GM12865 (cell line): ENCODE measurements around the gene ACO2.
A peak's percentile ranks its signal among the peaks of the same experiment; 100 is the strongest.

Source experiments
- DNase-seq: peaks from one replicate; pipeline ENCODE4 v3.0.0; 2010; ENCODE audit warnings: low read depth
- H3K4me3 ChIP-seq: 2 replicates; pipeline ENCODE4 v1.5.1; 2011; ENCODE audit warnings: mild to moderate bottlenecking, low read depth, low read length, control low read depth
- TF ChIP-seq, protein P1 (sequence below): IDR thresholded peaks from 2 replicates; pipeline ENCODE4 v1.5.1; 2011; ENCODE audit warnings: low read length, control low read depth, low read depth, inconsistent platforms; ENCODE audit not compliant: insufficient read depth; ENCODE audit errors: missing control alignments

Gene ACO2

DNA sequence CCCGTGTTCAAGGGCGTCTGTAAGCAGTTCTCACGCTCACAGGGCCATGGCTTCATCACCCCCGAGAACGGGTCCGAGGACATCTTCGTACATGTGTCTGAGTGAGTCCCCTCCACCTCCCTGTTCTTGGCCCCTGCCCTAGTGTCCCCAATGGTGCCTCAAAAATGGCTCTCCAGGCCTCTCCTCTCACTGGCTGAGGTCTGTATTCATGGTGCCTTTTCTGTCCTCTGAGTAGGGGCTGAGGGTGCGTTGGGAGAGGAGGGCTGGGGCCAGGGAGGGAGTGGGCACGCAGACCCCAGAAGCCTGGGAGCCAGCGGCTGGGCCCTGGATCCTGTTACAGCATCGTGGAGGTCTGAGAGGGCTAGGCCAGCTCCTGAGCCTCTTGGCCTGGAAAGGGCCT is 104.8 kb downstream of the ACO2 start:
- TF ChIP-seq, protein P1, sequence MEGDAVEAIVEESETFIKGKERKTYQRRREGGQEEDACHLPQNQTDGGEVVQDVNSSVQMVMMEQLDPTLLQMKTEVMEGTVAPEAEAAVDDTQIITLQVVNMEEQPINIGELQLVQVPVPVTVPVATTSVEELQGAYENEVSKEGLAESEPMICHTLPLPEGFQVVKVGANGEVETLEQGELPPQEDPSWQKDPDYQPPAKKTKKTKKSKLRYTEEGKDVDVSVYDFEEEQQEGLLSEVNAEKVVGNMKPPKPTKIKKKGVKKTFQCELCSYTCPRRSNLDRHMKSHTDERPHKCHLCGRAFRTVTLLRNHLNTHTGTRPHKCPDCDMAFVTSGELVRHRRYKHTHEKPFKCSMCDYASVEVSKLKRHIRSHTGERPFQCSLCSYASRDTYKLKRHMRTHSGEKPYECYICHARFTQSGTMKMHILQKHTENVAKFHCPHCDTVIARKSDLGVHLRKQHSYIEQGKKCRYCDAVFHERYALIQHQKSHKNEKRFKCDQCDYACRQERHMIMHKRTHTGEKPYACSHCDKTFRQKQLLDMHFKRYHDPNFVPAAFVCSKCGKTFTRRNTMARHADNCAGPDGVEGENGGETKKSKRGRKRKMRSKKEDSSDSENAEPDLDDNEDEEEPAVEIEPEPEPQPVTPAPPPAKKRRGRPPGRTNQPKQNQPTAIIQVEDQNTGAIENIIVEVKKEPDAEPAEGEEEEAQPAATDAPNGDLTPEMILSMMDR = no peak
- H3K4me3 ChIP-seq = no peak overlapping the region
- DNase-seq = no peak

DNA sequence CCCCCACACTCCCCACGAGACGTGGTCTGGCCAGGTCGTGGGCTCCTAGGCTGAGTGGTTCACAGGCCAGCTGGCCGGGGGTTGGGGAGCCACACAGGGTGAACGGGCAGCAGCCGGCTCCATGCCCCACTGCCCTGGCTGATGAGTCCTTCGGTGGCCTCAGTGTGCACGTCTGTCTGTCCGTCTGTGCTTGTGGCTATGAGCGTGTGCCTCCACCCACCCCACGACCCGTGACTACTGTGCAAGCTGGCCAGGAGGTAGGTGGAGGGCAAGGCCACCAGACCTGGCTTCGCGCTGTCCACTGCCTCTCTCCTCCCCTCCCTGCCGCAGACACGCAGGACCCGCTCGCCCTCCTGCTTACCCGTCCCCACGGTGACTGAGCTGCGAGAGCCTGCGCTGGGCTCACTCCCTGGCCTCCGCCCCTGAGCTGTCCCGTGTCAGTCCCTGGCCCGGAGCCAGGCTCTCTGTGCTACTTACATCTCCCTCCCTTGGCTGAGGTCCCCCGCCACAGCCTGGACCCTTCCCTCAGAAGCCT is 106.0 kb downstream of the ACO2 start:
- TF ChIP-seq, protein P1 = no peak
- DNase-seq = no peak
- H3K4me3 ChIP-seq = no peak overlapping the region

DNA sequence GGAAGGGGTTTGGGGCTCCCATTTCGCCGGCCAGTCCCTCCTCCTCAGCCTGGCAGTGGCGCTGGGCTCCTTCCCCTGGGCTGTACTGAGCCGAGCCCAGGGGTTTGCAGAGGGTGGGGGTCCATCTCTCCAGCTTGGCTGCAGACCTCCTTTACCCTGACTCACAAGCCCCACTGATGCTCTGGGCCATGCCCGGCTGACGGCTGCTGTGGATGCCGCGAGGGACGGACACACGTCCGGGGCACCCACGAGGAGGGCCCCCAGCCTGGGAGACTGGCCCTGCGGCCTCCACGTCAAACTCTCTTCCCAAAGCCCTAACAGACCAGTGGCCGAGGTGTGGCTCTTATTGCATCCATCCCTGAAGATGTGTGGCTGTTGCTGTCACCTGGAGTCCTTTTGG is 106.6 kb downstream of the ACO2 start:
- TF ChIP-seq, protein P1 = no peak
- no peak for DNase-seq
- no peak overlapping the region for H3K4me3 ChIP-seq

DNA sequence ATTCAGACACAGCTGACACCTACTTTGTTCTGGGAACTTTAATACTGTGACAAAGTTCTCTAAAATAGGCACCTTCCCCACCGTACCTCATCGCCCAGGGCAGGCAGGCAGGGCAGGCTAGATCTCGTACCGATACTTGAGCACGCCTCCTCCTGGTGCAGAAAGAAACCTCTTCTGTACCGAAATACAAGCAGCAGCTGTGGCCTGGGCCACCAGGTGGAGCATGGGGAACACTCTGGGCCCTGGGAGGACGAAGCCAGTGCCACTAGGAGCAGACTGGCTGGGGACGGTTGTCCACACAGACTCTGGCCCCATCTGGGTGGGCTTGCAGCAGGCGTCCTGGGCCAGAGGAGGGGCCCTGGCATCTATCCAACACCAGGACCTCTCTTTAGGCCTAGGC is 108.0 kb downstream of the ACO2 start:
- H3K4me3 ChIP-seq = no peak overlapping the region
- peak; percentile 64 for DNase-seq
- TF ChIP-seq, protein P1 = peak; percentile 58

DNA sequence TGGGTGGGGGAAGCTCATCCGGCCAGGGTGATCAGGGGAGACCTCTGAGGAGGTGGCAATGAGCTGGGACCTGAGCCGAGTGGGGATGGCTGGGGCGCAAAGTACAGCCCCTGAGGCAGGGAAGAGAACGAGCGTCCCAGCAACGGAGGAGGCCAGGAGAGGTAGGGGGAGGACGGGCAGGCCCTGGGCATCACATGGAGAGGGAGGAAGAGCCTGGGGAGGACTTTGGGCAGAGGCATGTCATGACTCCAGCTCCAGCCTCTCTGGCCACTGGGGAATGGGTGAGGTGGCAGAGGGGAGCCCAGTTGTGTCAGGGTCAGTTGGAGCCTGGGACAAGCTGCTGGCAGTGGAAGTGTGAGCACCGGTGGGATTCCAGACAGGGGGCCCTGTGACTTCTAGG is 109.2 kb downstream of the ACO2 start:
- no peak overlapping the region for H3K4me3 ChIP-seq
- TF ChIP-seq, protein P1 = no peak
- no peak for DNase-seq
